Activated CD4-positive, alpha-beta T cell treated with anti-CD3 and anti-CD28 coated beads for 48 hours (primary cell): ENCODE measurements around the gene PRKAG2.

Experiments used
- DNase-seq: peaks from one replicate; pipeline ENCODE4 v3.0.0-alpha.2; 2020

Gene PRKAG2

DNA sequence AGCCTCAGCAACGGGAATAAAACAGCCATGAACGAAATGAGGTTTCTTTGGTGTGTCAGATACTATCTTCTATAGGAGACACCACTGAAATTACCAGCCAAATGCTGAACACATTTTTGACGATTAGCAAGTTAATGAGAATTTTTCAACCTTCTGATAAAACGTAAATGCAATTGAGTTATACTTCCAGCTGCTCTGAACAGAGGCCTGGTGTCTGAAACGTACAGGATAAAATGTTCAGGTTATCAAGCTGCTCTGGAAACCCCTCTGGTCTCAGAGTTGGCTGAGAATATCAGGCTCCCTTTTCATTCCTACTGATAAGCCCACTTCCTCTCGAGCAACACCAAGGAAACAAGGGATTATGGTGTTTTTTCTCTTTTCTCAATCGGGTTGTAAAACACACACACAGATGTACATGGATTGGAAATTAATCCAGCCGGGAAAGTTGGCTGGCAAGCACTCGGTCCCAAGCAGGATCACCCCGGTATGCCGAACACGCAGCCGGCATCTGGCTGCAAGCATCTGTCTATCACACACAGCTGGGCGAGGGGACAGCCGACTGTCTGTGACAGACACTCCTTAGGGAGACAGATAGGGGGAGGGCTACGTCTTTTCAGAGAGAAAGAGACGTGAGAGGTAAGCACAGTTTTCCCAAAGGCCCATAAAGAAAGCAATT, 171.8 kb downstream of the PRKAG2 start:
- DNase-seq, result no peak

DNA sequence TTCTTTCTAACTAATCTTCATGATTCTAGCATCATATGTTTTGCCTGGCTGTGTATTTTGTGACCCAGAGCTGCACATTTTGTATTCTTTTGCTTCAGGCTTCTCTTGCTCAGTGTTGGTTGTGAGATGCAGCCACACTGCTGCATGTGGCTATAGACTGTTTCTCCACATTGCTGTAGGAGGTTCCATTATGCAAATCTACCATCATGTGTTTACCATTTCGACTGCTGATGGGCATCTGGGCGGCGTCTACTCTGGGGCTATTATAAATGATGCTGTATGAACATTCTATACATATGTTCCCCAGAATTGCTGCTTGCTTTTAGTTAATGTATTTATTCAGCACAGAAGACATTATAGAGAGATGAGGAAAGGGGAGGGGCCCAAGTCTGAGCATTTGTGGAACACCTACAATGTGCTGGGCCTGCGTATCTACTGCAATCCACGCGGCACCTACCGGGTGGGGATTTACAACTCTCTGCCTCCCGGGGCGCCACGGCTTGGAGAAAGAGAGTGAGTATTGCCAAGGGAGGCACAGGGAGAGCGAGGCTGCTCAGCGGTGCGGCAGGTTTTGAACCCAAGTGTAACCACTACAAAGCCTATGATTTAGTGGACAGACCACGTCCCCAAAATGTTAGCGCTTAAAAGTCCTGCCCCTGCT, 172.5 kb downstream of the PRKAG2 start:
- no peak for DNase-seq

DNA sequence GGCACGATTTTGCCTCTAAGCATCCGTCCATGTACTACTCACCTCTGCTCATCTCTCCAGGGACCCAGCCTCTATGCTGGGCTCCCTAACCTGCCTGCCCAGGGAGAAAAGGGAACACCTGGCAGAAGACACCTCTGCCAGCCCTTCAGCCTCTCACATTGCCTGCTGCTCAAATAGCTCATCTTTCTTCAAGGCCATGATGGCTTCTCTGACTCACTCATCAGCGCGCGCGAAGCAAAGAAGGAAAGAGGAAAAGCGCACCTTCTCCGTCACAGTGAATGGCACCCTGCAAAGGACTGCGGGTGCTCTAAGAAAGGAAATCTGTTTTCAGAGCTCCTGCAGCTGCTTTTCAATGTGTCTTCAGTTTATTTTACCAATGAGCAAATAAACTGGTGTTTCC, 174.0 kb downstream of the PRKAG2 start:
- DNase-seq, result no peak

DNA sequence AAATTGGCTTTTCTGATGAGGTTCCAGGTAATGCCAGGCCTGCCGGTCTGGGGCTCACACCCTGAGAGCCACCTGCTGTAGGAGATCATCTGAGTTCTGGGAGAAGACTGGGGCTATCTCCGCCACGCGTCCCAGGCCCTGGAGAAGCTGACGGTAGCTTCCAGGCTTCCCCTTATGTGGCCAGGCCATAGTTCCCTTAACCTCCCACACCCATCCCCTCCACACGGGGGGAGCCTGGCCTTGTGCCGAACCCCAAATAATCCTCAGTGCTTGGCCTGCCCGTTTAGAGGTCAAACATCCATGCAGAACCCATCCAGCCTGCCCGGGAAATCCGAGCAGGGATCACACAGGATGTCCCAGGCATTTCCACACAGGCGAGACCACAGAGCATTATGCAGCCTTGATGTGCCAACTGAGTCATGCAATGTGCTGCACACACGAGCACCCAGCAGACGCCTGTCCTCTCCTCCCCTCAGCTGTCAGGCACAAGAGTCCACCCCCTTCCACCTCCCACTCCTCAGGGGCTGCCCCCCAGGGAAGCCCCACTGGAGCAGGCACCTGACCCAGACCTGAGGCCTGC, 176.2 kb downstream of the PRKAG2 start:
- DNase-seq, result no peak

GRCh38 chr7:151699928-151700319, 177.0 kb downstream of the PRKAG2 start:
- no peak for DNase-seq

DNA sequence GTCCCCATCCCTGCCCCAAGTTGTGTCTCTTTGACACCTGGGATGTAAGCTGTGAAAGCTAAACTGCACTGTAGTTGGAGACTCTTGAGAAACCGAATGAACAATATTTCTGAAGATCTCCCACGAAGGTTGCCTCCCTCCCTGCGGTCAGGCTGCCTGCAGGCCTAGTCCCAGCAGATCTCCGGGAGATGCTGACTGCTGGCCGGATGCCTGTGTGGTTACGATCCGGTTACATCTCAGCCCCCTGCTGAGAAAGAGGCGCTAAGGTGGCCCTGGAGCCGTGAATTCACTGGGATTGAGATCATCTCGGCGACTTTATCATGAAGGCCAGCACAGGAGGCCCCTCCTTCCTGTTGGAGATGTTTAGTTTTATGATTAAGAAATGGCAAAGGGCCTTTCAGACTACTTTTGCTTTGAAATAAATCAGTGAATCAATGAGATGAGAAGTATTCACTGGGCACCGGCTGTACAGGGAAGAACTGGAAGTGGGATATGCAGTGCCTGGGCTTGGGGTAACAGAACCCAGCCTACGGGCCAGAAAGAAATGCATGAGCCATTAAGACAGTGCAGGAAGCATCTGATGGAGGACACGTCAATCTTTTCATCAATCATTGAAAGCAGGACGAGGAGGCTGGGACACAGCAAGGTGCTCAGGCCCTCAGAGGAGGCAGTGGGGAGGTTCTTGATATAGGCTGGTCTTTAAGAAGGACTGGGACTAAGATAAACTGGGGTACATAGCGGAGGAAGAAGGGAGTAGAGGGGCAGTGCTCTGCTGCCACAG, 177.6 kb downstream of the PRKAG2 start:
- no peak for DNase-seq

DNA sequence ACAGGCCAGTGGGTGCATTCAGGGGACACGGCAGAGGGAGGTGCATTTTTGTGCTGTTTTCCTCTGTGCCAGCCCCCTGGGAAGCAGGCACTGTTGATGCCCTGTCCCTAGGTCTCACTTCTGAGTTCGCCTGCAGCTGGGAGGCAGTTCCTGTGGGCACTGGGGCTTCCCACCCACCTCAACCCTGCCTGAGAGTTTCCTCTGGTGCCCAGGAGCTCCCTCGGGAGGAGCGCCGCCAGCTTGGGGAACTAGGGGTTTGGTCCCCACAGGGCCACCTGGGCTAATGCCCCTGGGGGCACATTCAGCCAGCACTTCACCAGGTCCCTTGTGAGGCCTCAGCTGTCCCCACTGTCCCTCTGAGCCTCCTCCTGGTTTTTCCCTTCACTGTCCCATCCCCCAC, 179.0 kb downstream of the PRKAG2 start:
- no peak for DNase-seq

DNA sequence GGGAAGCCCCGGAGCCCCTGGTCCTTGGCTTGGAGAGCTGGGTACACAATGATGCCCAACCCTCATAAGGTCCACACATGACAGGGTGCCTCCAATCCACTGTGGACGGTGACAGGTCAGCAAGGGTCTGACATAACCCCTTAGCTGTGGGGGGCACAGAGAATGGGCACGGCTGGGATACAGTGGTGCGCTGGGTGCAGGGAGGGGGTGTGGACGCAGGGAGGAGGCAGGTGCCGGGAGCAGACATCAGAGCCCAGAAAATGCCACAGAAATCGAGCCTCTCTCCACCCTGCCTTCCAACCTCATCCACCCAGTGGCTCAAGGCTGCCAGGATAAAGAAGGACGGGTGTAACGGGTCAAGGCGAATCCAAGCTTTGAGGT, 179.4 kb downstream of the PRKAG2 start:
- DNase-seq, result no peak

DNA sequence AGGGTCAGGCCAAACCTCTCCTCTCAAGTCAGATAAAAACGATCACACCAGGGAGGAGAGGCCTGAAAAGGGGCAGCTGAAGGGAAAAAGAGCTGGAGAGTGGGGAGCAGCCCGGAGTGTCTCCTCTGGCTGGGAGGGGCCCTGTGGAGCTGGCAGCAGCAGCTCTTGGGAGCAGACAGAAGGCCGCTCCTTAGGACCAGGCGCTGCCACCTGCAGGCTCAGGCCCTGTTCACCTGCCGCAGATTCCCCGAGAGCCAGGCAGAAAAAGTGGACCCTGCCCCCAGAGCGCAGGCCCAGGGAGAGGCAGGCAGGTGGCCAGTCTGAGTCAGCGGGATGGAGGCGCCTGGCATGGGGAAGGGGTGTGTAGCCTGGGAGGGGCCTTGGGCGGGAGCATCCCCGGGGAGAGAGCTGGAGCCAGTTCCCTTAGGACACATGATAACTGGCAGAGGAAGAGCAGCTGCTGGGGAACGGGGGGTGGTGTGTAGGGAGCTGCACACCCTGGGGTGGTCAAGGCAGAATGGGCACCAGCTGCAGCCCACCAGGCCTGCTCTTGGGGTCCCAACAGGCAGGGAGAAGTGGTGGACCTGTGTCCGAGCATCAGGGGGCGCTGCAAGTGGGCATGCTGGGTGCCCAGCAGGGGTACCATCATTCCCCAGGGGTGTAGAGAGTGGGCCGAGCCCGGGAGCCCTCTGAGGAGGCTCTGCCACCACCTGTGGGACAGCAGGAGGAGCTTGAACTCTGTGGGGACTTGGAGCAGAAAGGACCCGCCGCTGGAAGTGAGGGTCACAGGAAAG, 180.0 kb downstream of the PRKAG2 start:
- DNase-seq, result no peak

GRCh38 chr7:151695951-151696541, 180.9 kb downstream of the PRKAG2 start:
- no peak for DNase-seq

DNA sequence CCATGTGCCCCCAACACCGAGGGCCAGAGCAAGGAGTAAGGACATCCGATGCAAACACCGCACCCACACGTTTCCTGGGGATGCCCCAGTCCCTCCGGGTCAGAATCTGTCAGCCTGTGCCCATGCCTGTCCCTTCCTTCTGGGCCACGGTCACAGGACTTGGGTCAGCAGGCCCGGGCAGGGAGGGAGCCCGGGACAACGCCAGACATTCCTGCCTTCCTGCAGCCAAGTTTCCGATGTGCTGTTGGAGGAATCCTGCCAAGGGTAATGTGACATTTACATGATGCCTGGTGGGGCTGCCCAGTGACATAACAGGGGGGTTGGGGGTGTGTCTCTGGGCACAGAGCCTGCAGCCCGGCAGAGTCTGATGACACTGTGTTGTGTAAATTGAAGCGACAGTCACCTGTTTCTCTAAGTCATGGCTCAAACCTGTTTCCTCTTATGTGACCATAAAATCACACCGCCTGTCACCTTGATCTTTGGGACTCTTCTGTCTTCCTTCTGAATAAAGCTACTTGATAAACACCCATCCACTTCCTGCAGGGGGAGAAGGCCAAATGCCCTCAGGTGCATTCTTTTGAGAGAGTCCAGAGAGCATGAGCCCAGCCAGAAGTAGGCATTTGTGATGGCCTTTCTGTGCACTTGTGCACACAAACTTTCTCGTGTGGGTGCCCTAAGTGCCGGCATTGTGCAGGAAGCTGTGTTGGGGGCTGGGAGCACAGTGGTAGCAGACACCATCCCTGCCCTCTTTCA, 181.9 kb downstream of the PRKAG2 start:
- no peak for DNase-seq

DNA sequence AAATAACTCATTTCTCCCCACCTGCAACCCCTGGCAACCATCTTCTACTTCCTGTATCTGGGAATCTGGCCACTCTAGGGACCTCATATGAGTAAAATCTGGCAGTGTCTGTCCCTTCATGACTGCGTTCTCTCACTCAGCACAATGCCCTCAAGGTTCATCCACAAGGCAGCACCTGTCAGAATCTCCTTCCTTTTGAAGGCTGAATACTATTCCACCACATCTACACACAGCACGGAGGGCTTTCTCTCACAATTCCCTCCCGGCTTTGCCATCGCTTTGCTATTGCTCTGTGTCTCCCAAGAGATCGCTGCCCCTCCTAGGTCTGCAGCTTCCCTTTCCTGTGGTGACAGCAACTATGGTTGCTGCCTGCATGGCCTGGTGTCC, 182.5 kb downstream of the PRKAG2 start:
- DNase-seq, result no peak

DNA sequence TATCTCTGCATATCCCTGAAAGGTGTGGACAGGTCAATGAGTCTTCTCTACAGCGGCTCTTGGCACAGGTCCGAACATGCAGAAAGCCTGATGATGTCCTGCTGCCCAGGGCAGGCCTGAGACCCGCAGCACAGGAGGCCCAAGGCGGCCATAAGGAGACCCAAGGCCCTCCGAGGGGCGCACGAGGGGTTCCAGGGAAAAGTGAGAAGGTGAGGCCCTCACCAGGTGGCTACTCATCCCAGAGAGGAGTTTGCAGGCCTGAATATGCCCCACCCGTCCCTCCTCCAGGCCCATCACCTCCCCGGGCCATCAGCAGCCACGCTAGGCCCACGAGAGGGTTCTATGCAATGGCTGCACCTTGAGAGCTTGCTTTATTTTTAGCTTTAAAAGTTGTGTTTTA, 183.8 kb downstream of the PRKAG2 start:
- no peak for DNase-seq

GRCh38 chr7:151692721-151693120, 184.2 kb downstream of the PRKAG2 start:
- DNase-seq, result no peak

DNA sequence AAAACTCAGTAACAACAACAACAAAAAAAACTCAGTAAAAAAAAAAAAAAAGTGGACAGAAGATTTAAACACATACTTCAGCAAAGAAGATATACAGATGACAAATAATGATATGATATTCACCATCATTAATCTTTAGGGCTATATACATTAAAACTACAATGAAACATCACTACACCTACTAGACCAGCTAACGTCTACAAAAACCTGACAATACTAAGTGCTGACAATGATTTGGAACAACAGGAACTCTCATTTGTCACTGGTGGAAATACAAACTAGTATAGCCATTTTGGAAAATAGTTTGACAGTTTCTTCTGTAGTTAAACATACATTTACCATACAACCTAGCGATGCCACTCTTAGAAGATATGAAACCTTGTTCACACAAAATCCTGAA, 185.5 kb downstream of the PRKAG2 start:
- no peak for DNase-seq

GRCh38 chr7:151690606-151691005, 186.3 kb downstream of the PRKAG2 start:
- DNase-seq, result no peak

- DNase-seq, result no peak
Measured at GRCh38 chr7:151689196-151689971, 187.5 kb downstream of the PRKAG2 start.

DNA sequence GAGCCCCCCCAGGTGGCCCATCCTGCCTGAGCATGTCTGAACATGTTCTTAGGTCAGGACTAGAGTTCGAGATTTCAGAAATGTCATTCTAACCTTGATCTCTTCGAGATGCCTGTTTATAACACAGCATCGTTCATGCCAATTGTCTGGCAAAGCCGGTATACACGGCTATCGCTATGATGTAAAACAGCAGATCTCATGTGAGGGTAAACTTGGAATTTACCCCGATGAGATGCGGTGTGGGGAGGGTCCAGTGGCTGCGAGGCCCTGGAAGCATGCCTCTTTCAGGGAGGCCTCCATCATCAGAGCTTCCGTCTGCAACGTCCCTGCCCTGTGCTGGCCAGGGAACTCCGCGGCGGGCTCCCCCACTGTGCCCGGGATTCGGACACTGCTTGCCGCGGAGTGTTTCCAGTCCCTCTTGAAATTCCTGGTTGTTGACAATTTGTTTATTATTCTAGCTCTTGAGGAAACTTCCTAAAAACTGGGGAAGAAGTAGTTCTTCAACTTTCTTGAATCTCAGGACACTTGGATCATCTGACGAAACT, 188.6 kb downstream of the PRKAG2 start:
- DNase-seq, result no peak

DNA sequence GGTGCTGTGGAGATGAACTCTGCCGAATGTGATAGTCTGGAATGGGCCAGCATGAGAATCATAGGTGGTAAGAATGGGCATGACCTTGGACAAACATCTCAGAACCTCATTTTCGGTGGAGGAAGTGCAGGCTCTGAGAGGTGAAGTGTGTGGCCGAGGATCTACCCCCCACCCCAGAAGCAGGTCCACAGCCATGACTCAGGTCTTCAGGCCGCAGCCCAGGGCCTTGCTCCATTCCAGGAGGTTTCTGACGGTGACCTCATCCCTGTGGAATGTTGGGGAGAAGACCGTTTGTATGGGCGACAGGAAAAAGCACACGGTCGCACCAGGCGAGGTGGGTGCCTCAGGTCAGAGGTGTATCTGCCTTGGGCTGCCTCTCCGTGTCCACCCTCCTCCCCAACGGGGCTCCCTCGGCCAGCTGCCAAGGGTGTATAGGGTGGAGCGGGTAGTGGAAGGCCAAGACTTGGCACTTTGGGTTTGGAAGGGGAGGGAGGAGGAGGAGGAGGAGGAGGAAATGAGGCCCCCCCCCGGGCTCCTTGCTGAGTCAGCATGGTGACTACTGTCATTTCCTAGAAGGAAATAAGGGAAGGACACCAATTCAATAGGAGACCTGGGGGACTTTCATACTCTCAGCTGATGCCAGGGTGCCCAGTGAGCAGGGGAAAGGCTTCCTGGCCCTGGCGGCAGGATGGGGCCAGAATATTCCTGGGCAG, 189.2 kb downstream of the PRKAG2 start:
- no peak for DNase-seq

GRCh38 chr7:151686826-151687225, 190.1 kb downstream of the PRKAG2 start:
- no peak for DNase-seq
